Measurements from ENCODE around the gene ATG12.
"Not testable (repeated sequence)": the region's sequence is repeated elsewhere in the genome, so short reads cannot be mapped to it uniquely, and the experiment has no call there.

Gene ATG12

GRCh38 chr5:115811406-115811805 lies 30.0 kb downstream of the ATG12 start:
- H3K79me1 ChIP-seq (ENCODE audit: low read length) = no peaks in the 10 kb centered on the region
- no peaks in the 10 kb centered on the region for H3K36me3 ChIP-seq (ENCODE audit: control insufficient read depth, insufficient read depth, low read length)

GRCh38 chr5:115810761-115811160 lies 30.6 kb downstream of the ATG12 start:
- Histone ChIP-seq H2AK5ac (ENCODE audit: low read length) (no peak overlapping the region), H2BK120ac (ENCODE audit: low read depth, low read length) (no peak overlapping the region), H3K4me2 (ENCODE audit: low read length) (no peak overlapping the region), H3K56ac (ENCODE audit: low read length) (no peak overlapping the region), H3K4me1 (ENCODE audit: control insufficient read depth, low read depth, low read length) (no peaks in the 10 kb centered on the region), H3K27me3 (ENCODE audit: insufficient read depth, low read length, poor library complexity) (peaks cover 7% of the 10 kb centered on the region), H3K23ac (ENCODE audit: low read length) (no peak overlapping the region), H4K5ac (ENCODE audit: low read length) (no peak overlapping the region), H4K8ac (ENCODE audit: low read depth, low read length) (no peak overlapping the region), H3K4ac (ENCODE audit: low read depth, low read length) (no peak overlapping the region), H3K4me3 (ENCODE audit: low read length) (no peak overlapping the region), H3K79me2 (ENCODE audit: control insufficient read depth, insufficient read depth, low read length) (no peaks in the 10 kb centered on the region), H3K18ac (ENCODE audit: low read length) (no peak overlapping the region), H2BK15ac (replicated peaks; ENCODE audit: low read depth) (no peak overlapping the region), H3K9ac (ENCODE audit: low read length) (no peak overlapping the region), H3K27ac (ENCODE audit: low read depth, low read length) (no peak overlapping the region), H3K36me3 (ENCODE audit: control insufficient read depth, insufficient read depth, low read length) (no peaks in the 10 kb centered on the region), H2BK5ac (ENCODE audit: low read length) (no peak overlapping the region), H3K79me1 (ENCODE audit: low read length) (no peaks in the 10 kb centered on the region)
- DNase-seq = no peak

More at GRCh38 chr5:115811406-115811805, 30.0 kb downstream of the ATG12 start:
- no peak overlapping the region for H2BK15ac ChIP-seq (replicated peaks; ENCODE audit: low read depth)
- H3K4ac ChIP-seq (ENCODE audit: low read depth, low read length) = no peak overlapping the region
- no peak overlapping the region for H3K4me2 ChIP-seq (ENCODE audit: low read length)
- H3K4me1 ChIP-seq (ENCODE audit: control insufficient read depth, low read depth, low read length) = no peaks in the 10 kb centered on the region
- no peak overlapping the region for H3K18ac ChIP-seq (ENCODE audit: low read length)
- H2BK120ac ChIP-seq (ENCODE audit: low read depth, low read length) = no peak overlapping the region
- no peak overlapping the region for H4K8ac ChIP-seq (ENCODE audit: low read depth, low read length)
- H3K79me2 ChIP-seq (ENCODE audit: control insufficient read depth, insufficient read depth, low read length) = no peaks in the 10 kb centered on the region
- H4K5ac ChIP-seq (ENCODE audit: low read length) = no peak overlapping the region
- H3K56ac ChIP-seq (ENCODE audit: low read length) = no peak overlapping the region
- no peak overlapping the region for H3K27ac ChIP-seq (ENCODE audit: low read depth, low read length)
- peaks cover 7% of the 10 kb centered on the region for H3K27me3 ChIP-seq (ENCODE audit: insufficient read depth, low read length, poor library complexity)
- no peak overlapping the region for H2BK5ac ChIP-seq (ENCODE audit: low read length)
- no peak for DNase-seq
- H3K4me3 ChIP-seq (ENCODE audit: low read length) = no peak overlapping the region
- H3K9ac ChIP-seq (ENCODE audit: low read length) = no peak overlapping the region
- H3K23ac ChIP-seq (ENCODE audit: low read length) = no peak overlapping the region
- H2AK5ac ChIP-seq (ENCODE audit: low read length) = no peak overlapping the region

DNA sequence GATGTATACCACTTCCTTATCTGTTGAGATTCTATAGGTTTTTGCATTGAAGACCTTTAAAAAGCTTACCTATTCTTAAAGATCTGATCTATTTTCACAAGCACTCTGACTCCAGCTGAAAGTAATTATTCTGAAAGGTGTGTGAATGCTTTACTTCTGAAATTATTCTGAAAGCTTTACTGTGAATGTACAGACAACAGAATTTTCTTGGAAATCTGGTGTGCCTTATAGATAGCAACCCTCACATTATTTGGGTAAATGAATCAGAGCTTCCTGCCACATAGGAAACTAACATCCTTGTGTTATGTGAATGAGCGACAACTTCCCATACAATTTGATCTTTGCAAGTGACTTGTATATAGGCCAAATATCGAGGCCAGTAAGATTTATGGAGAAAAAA lies 31.4 kb downstream of the ATG12 start:
- Histone ChIP-seq H3K23ac (ENCODE audit: low read length) (no peak overlapping the region), H3K79me2 (ENCODE audit: control insufficient read depth, insufficient read depth, low read length) (no peaks in the 10 kb centered on the region), H3K27me3 (ENCODE audit: insufficient read depth, low read length, poor library complexity) (peaks cover 3% of the 10 kb centered on the region), H2BK15ac (replicated peaks; ENCODE audit: low read depth) (no peak overlapping the region), H2BK120ac (ENCODE audit: low read depth, low read length) (no peak overlapping the region), H3K4ac (ENCODE audit: low read depth, low read length) (no peak overlapping the region), H4K5ac (ENCODE audit: low read length) (no peak overlapping the region), H3K18ac (ENCODE audit: low read length) (no peak overlapping the region), H3K9ac (ENCODE audit: low read length) (no peak overlapping the region), H3K4me1 (ENCODE audit: control insufficient read depth, low read depth, low read length) (no peaks in the 10 kb centered on the region), H3K56ac (ENCODE audit: low read length) (no peak overlapping the region), H3K4me3 (ENCODE audit: low read length) (no peak overlapping the region), H4K8ac (ENCODE audit: low read depth, low read length) (no peak overlapping the region), H2BK5ac (ENCODE audit: low read length) (no peak overlapping the region), H3K27ac (ENCODE audit: low read depth, low read length) (no peak overlapping the region), H3K4me2 (ENCODE audit: low read length) (no peak overlapping the region), H3K36me3 (ENCODE audit: control insufficient read depth, insufficient read depth, low read length) (no peaks in the 10 kb centered on the region), H2AK5ac (ENCODE audit: low read length) (no peak overlapping the region), H3K79me1 (ENCODE audit: low read length) (no peaks in the 10 kb centered on the region)
- no CpG with 5 or more reads among the region's 2 CpGs for WGBS (ENCODE audit: extremely low coverage, insufficient coverage, low lambda C conversion rate)
- DNase-seq = no peak

DNA sequence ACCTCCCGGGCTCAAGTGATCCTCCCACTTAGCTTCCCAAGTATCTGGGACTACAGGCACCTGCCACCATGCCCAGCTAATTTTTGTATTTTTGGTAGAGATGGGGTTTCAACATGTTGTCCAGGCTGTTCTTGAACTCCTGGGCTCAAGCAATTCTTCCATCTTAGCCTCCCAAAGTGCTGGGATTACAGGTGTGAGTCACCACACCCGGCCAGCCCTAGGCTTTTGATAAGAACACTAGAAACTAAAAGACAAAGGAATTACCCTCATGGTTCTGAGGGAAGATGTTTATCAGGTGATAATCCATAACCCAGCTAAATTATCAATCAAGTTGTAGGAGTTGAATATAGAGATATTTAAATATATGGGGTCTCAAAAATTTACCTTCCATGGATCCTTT lies 33.3 kb downstream of the ATG12 start:
- H3K27me3 ChIP-seq (ENCODE audit: insufficient read depth, low read length, poor library complexity); H3K4me2 ChIP-seq (ENCODE audit: low read length); H2AK5ac ChIP-seq (ENCODE audit: low read length); H3K18ac ChIP-seq (ENCODE audit: low read length); H3K9ac ChIP-seq (ENCODE audit: low read length); H2BK5ac ChIP-seq (ENCODE audit: low read length); H3K23ac ChIP-seq (ENCODE audit: low read length); H3K4ac ChIP-seq (ENCODE audit: low read depth, low read length); H4K8ac ChIP-seq (ENCODE audit: low read depth, low read length); H2BK120ac ChIP-seq (ENCODE audit: low read depth, low read length); H3K4me3 ChIP-seq (ENCODE audit: low read length); H3K4me1 ChIP-seq (ENCODE audit: control insufficient read depth, low read depth, low read length); H3K56ac ChIP-seq (ENCODE audit: low read length); H3K79me1 ChIP-seq (ENCODE audit: low read length); H4K5ac ChIP-seq (ENCODE audit: low read length); H3K79me2 ChIP-seq (ENCODE audit: control insufficient read depth, insufficient read depth, low read length); H3K27ac ChIP-seq (ENCODE audit: low read depth, low read length); H2BK15ac ChIP-seq (replicated peaks; ENCODE audit: low read depth); DNase-seq; H3K36me3 ChIP-seq (ENCODE audit: control insufficient read depth, insufficient read depth, low read length): not testable (repeated sequence)
- WGBS (ENCODE audit: extremely low coverage, insufficient coverage, low lambda C conversion rate) = no CpG with 5 or more reads among the region's 2 CpGs

DNA sequence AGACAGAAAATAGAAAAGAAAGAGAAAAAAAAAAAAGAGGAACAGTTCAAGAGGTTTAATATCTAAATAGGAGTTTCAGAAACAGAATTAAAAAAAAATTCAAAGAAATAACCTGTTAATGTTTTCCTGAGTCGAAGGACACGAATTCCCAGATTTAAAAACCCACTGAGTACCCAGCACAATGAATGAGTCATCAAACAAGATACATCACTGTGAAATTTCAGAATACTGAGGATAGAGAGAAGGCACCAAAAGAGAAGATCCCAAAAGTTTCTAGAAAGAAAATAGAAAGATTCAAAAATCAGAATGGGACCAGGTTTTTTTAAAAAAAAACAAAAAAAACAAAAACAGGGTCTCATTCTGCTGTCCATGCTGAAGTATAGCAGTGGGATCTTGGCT lies 33.7 kb downstream of the ATG12 start:
- WGBS (ENCODE audit: extremely low coverage, insufficient coverage, low lambda C conversion rate) = no CpG with 5 or more reads among the region's 2 CpGs
- Histone ChIP-seq H4K5ac (ENCODE audit: low read length) (no peak overlapping the region), H3K4ac (ENCODE audit: low read depth, low read length) (no peak overlapping the region), H3K9ac (ENCODE audit: low read length) (no peak overlapping the region), H3K79me1 (ENCODE audit: low read length) (no peaks in the 10 kb centered on the region), H3K4me1 (ENCODE audit: control insufficient read depth, low read depth, low read length) (no peaks in the 10 kb centered on the region), H3K36me3 (ENCODE audit: control insufficient read depth, insufficient read depth, low read length) (no peaks in the 10 kb centered on the region), H2BK120ac (ENCODE audit: low read depth, low read length) (no peak overlapping the region), H2BK15ac (replicated peaks; ENCODE audit: low read depth) (no peak overlapping the region), H4K8ac (ENCODE audit: low read depth, low read length) (no peak overlapping the region), H3K79me2 (ENCODE audit: control insufficient read depth, insufficient read depth, low read length) (no peaks in the 10 kb centered on the region), H2AK5ac (ENCODE audit: low read length) (no peak overlapping the region), H3K27ac (ENCODE audit: low read depth, low read length) (no peak overlapping the region), H3K56ac (ENCODE audit: low read length) (no peak overlapping the region), H3K23ac (ENCODE audit: low read length) (no peak overlapping the region), H3K27me3 (ENCODE audit: insufficient read depth, low read length, poor library complexity) (no peaks in the 10 kb centered on the region), H2BK5ac (ENCODE audit: low read length) (no peak overlapping the region), H3K4me2 (ENCODE audit: low read length) (no peak overlapping the region), H3K18ac (ENCODE audit: low read length) (no peak overlapping the region), H3K4me3 (ENCODE audit: low read length) (no peak overlapping the region)
- DNase-seq = no peak

GRCh38 chr5:115806986-115807653 lies 34.2 kb downstream of the ATG12 start:
- Histone ChIP-seq H4K8ac (ENCODE audit: low read depth, low read length) (no peak overlapping the region), H2BK15ac (replicated peaks; ENCODE audit: low read depth) (no peak overlapping the region), H2BK5ac (ENCODE audit: low read length) (no peak overlapping the region), H2BK120ac (ENCODE audit: low read depth, low read length) (no peak overlapping the region), H3K4me1 (ENCODE audit: control insufficient read depth, low read depth, low read length) (no peaks in the 10 kb centered on the region), H3K79me1 (ENCODE audit: low read length) (no peaks in the 10 kb centered on the region), H3K56ac (ENCODE audit: low read length) (no peak overlapping the region), H3K36me3 (ENCODE audit: control insufficient read depth, insufficient read depth, low read length) (no peaks in the 10 kb centered on the region), H3K79me2 (ENCODE audit: control insufficient read depth, insufficient read depth, low read length) (no peaks in the 10 kb centered on the region), H3K4me3 (ENCODE audit: low read length) (no peak overlapping the region), H4K5ac (ENCODE audit: low read length) (no peak overlapping the region), H3K4me2 (ENCODE audit: low read length) (no peak overlapping the region), H3K23ac (ENCODE audit: low read length) (no peak overlapping the region), H2AK5ac (ENCODE audit: low read length) (no peak overlapping the region), H3K18ac (ENCODE audit: low read length) (no peak overlapping the region), H3K9ac (ENCODE audit: low read length) (no peak overlapping the region), H3K27ac (ENCODE audit: low read depth, low read length) (no peak overlapping the region), H3K4ac (ENCODE audit: low read depth, low read length) (no peak overlapping the region), H3K27me3 (ENCODE audit: insufficient read depth, low read length, poor library complexity) (no peaks in the 10 kb centered on the region)
- WGBS (ENCODE audit: extremely low coverage, insufficient coverage, low lambda C conversion rate) = no CpG with 5 or more reads among the region's 2 CpGs
- peak; percentile 80 for DNase-seq
